HCT116 (cell line): ENCODE results near the gene CCDC74B. TPM values are rescaled to one million over a fixed set of nuclear protein-coding genes. Genes with fewer than 3 reads are reported as not detected.

Experiments used
- ATAC-seq: fragments of 200-7000 bp; cut with Tn5 transposase; 2 replicates; pipeline ENCODE4 v1.9.1; 2020; ENCODE audit warnings: mild to moderate bottlenecking, moderate library complexity
- BruUV-seq: library from RNA; stranded (reverse); fragments of 400-500 nt; replicated peaks from 2 replicates; lab custom pipeline; 2021; lab: Mats Ljungman, UMichigan
- CTCF ChIA-PET: fragments of 300-600 bp; sonication (Branson Sonifier 250); formaldehyde crosslinking; loops from one replicate; lab custom pipeline; 2021; ENCODE audit warnings: antibody characterized with exemption; lab: Charles Lee
- POLR2A ChIA-PET: fragments of 300-600, 350-600 bp; sonication (Branson Sonifier 250); formaldehyde crosslinking; loops from one replicate; lab custom pipeline; 2021; ENCODE audit warnings: antibody characterized with exemption; lab: Charles Lee
- RAD21 ChIA-PET, 2 experiments: fragments of 300-600 bp; sonication (Branson Sonifier 250); formaldehyde crosslinking; loops; one replicate each; lab custom pipeline; 2023; ENCODE audit warnings: low total read pairs in 2 of 2; ENCODE audit not compliant: uncharacterized antibody in 2 of 2, unreplicated experiment in 2 of 2, low non-redundant PET in 1 of 2; lab: Charles Lee
- DNase-seq: peaks from one replicate; pipeline ENCODE4 v3.0.0-alpha.2; 2010; ENCODE audit warnings: low read depth, low spot score
- H2AFZ ChIP-seq: fragments of 200-600 bp; shearing (Covaris generic), sonication (generic); 2 replicates; pipeline ENCODE4 v1.6.1; 2017; ENCODE audit warnings: low read depth, mixed run types, mixed read lengths, antibody characterized with exemption, low read length; ENCODE audit not compliant: poor library complexity, severe bottlenecking
- H3K27ac ChIP-seq: 2 replicates; pipeline ENCODE4 v1.5.1; 2012; ENCODE audit warnings: low read depth, low read length
- H3K27me3 ChIP-seq: fragments of 200-600 bp; sonication (generic); 2 replicates; pipeline ENCODE4 v1.6.1; 2016; ENCODE audit warnings: mixed run types, low read length, mixed read lengths; ENCODE audit not compliant: insufficient read depth
- H3K36me3 ChIP-seq, 2 experiments: fragments of 200-500 bp in 1 of 2; fragments of 200-600 bp in 1 of 2; sonication (Bioruptor generic) in 1 of 2; sonication (generic) in 1 of 2; 2 replicates each; pipeline versions ENCODE4 v1.5.1 to v1.6.1; 2014 to 2016; ENCODE audit warnings: low read length in 2 of 2, inconsistent platforms in 1 of 2, mixed read lengths in 1 of 2, mixed run types in 1 of 2; ENCODE audit not compliant: insufficient read depth in 2 of 2, control insufficient read depth in 1 of 2
- H3K4me1 ChIP-seq, 2 experiments: fragments of 200-600 bp in 1 of 2; sonication (generic) in 1 of 2; 2 replicates each; pipeline versions ENCODE4 v1.5.1 to v1.6.1; 2012 to 2017; ENCODE audit warnings: low read length in 2 of 2, inconsistent platforms in 1 of 2, mild to moderate bottlenecking in 1 of 2, mixed read lengths in 1 of 2, mixed run types in 1 of 2, moderate library complexity in 1 of 2; ENCODE audit not compliant: insufficient read depth in 2 of 2, control insufficient read depth in 1 of 2
- H3K4me2 ChIP-seq: fragments of 200-600 bp; sonication (generic); 2 replicates; pipeline ENCODE4 v1.6.1; 2017; ENCODE audit warnings: mixed run types, low read length, mixed read lengths
- H3K4me3 ChIP-seq, 2 experiments: fragments of 200-600 bp in 1 of 2; sonication (generic) in 1 of 2; replicated peaks in 1 of 2; 2 replicates each; pipeline ENCODE4 v1.5.1; 2011 to 2016; ENCODE audit warnings: low read length in 2 of 2, control low read depth in 1 of 2, low read depth in 1 of 2, mild to moderate bottlenecking in 1 of 2, mixed read lengths in 1 of 2, mixed run types in 1 of 2
- H3K79me2 ChIP-seq: fragments of 200-600 bp; sonication (generic); 2 replicates; pipeline ENCODE4 v1.6.1; 2017; ENCODE audit warnings: mild to moderate bottlenecking, mixed run types, low read length, moderate library complexity, mixed read lengths; ENCODE audit not compliant: insufficient read depth
- H3K9ac ChIP-seq: fragments of 200-600 bp; sonication (generic); 2 replicates; pipeline ENCODE4 v1.6.1; 2016; ENCODE audit warnings: low read length, mixed read lengths
- H3K9me2 ChIP-seq: fragments of 200-600 bp; sonication (generic), shearing (Covaris generic); 2 replicates; pipeline ENCODE4 v1.6.1; 2017; ENCODE audit warnings: mixed run types, mild to moderate bottlenecking, moderate library complexity; ENCODE audit not compliant: insufficient read depth
- H3K9me3 ChIP-seq, 2 experiments: fragments of 200-500 bp in 1 of 2; fragments of 200-600 bp in 1 of 2; sonication (Bioruptor generic) in 1 of 2; sonication (generic) in 1 of 2; 2 replicates each; pipeline ENCODE4 v1.6.1; 2014 to 2017; ENCODE audit warnings: low read length in 2 of 2, mixed read lengths in 2 of 2, inconsistent platforms in 1 of 2, low read depth in 1 of 2, mild to moderate bottlenecking in 1 of 2, mixed run types in 1 of 2, moderate library complexity in 1 of 2; ENCODE audit not compliant: control insufficient read depth in 1 of 2, insufficient read depth in 1 of 2
- H4K20me1 ChIP-seq: fragments of 200-600 bp; sonication (generic), shearing (Covaris generic); 2 replicates; pipeline ENCODE4 v1.6.1; 2017; ENCODE audit warnings: mixed run types, mild to moderate bottlenecking, moderate library complexity; ENCODE audit not compliant: insufficient read depth
- CEBPB ChIP-seq: IDR thresholded peaks from 2 replicates; pipeline ENCODE4 v1.6.1; 2012; ENCODE audit warnings: low read depth
- EZH2 ChIP-seq: fragments of 200-600 bp; sonication (generic); IDR thresholded peaks from 2 replicates; pipeline ENCODE4 v1.6.1; 2017; ENCODE audit warnings: antibody characterized with exemption, mixed run types
- intact Hi-C: fragments of 100-400 bp; cut with micrococcal nuclease; formaldehyde crosslinking; loops from 2 replicates; pipeline ENCODE4 v1.10.0; 2022
- total RNA-seq: library from RNA; stranded (reverse); gene quantifications from one replicate; pipeline ENCODE4 v1.2.1, GENCODE V29; 2021; ENCODE audit not compliant: unreplicated experiment
- TF ChIP-seq, protein P1 (sequence below): IDR thresholded peaks from 2 replicates; pipeline ENCODE4 v1.6.1; 2012
- TF ChIP-seq, protein P2 (sequence below): IDR thresholded peaks from 2 replicates; pipeline ENCODE4 v1.6.1; 2011; ENCODE audit warnings: mild to moderate bottlenecking, low read length, moderate library complexity; ENCODE audit not compliant: insufficient replicate concordance; ENCODE audit errors: extremely low read depth

CCDC74B gene
- total RNA-seq, 1 experiment from 2014 or later: 3.2 TPM

- ChIA-PET RAD21 (no interaction called here), POLR2A (interaction anchor here (1.1 to 1.8 kb wide), 2 partner anchors 1300 to 1302 kb away, joined by 3 to 13 read pairs; no protein-coding TSS in a partner anchor), CTCF (interaction anchor here (1.4 kb wide), 1 partner anchor 1300 kb away, joined by 7 read pairs; no protein-coding TSS in a partner anchor)
- H3K9me3 ChIP-seq: no peaks in the 10 kb centered on the region
- no peak overlapping the region for H3K4me2 ChIP-seq
- peaks cover 4 to 6% of the 10 kb centered on the region in 2 experiments; a peak in 2 of 4 replicates for H3K36me3 ChIP-seq
- H3K4me1 ChIP-seq: peaks cover 0 to 15% of the 10 kb centered on the region in 2 experiments; a peak in 1 of 4 replicates
- TF ChIP-seq, protein P1, sequence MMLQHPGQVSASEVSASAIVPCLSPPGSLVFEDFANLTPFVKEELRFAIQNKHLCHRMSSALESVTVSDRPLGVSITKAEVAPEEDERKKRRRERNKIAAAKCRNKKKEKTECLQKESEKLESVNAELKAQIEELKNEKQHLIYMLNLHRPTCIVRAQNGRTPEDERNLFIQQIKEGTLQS: no peak
- H3K9me2 ChIP-seq: no peaks in the 10 kb centered on the region
- no peak overlapping the region for H3K9ac ChIP-seq
- no peak overlapping the region for H2AFZ ChIP-seq
- H4K20me1 ChIP-seq: no peaks in the 10 kb centered on the region
- DNase-seq (no peak), ATAC-seq (no peak)
- BruUV-seq: no TSS peak
- no peak overlapping the region for H3K4me3 ChIP-seq
- H3K79me2 ChIP-seq: peaks cover 22% of the 10 kb centered on the region
- intact Hi-C loops: no loop called here
- no peak overlapping the region for H3K27ac ChIP-seq
- H3K27me3 ChIP-seq: no peaks in the 10 kb centered on the region
Observed at GRCh38 chr2:130187268-130187667, 42.4 kb upstream of the CCDC74B start.

DNA sequence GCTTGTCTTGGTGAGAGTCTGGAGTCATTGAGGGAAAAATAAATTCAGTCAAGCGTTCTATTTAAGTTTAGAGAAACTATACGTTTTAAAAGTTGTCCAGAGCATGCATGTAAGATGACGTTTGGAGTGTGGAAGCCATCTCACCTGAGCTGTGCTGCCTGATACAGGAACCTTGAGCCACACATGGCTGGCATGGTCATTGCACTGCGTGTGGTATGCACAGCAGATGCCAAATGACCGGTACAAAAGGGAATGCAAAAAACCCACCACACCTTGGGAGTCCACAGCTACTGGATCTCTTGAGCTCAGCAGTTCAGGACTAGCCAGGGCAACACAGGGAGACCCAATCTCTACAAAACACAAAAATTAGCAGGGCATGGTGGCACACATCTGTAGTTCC is 41.5 kb upstream of the CCDC74B start:
- no peaks in the 10 kb centered on the region for H3K9me3 ChIP-seq
- no peak overlapping the region for H3K27ac ChIP-seq
- H3K79me2 ChIP-seq: peaks cover 22% of the 10 kb centered on the region
- ChIA-PET CTCF (interaction anchor here (1.4 kb wide), 1 partner anchor 1301 kb away, joined by 7 read pairs; no protein-coding TSS in a partner anchor), POLR2A (interaction anchor here (1.1 to 1.8 kb wide), 2 partner anchors 1301 to 1303 kb away, joined by 3 to 13 read pairs; no protein-coding TSS in a partner anchor), RAD21 (no interaction called here)
- H3K4me1 ChIP-seq: peaks cover 0 to 15% of the 10 kb centered on the region in 2 experiments; a peak in 1 of 4 replicates
- no peaks in the 10 kb centered on the region for H4K20me1 ChIP-seq
- H2AFZ ChIP-seq: no peak overlapping the region
- no peak overlapping the region for H3K4me2 ChIP-seq
- H3K36me3 ChIP-seq: peaks cover 4 to 6% of the 10 kb centered on the region in 2 experiments; a peak in 2 of 4 replicates
- no peak overlapping the region for H3K9ac ChIP-seq
- H3K4me3 ChIP-seq: no peak overlapping the region
- no peaks in the 10 kb centered on the region for H3K9me2 ChIP-seq
- BruUV-seq: no TSS peak
- no peak for TF ChIP-seq CEBPB
- TF ChIP-seq, protein P2, sequence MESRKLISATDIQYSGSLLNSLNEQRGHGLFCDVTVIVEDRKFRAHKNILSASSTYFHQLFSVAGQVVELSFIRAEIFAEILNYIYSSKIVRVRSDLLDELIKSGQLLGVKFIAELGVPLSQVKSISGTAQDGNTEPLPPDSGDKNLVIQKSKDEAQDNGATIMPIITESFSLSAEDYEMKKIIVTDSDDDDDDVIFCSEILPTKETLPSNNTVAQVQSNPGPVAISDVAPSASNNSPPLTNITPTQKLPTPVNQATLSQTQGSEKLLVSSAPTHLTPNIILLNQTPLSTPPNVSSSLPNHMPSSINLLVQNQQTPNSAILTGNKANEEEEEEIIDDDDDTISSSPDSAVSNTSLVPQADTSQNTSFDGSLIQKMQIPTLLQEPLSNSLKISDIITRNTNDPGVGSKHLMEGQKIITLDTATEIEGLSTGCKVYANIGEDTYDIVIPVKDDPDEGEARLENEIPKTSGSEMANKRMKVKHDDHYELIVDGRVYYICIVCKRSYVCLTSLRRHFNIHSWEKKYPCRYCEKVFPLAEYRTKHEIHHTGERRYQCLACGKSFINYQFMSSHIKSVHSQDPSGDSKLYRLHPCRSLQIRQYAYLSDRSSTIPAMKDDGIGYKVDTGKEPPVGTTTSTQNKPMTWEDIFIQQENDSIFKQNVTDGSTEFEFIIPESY: no peak
- no peak for TF ChIP-seq EZH2
- no peaks in the 10 kb centered on the region for H3K27me3 ChIP-seq
- ATAC-seq (no peak), DNase-seq (no peak)
- intact Hi-C loops: no loop called here
